ENCODE measurements around the gene KLHDC1.

KLHDC1 gene

DNA sequence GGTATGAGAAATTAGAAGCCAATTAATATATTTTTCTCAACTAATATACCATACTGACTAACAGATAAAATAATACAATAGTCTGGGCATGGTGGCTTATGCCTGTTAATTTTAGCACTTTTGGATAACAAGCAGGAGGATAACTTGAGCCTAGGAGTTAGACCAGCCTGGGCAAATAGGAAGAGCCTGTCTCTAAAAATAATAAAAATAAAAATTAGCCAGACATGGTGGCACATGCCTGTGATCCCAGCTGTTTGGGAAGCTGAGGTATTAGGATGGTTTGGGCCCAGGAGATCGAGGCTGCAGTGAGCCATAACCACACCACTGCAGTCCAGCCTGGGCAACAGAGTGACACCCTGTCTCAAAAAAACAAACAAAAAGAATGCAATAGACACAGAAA, 99.7 kb downstream of the KLHDC1 start:
- no peak for DNase-seq

DNA sequence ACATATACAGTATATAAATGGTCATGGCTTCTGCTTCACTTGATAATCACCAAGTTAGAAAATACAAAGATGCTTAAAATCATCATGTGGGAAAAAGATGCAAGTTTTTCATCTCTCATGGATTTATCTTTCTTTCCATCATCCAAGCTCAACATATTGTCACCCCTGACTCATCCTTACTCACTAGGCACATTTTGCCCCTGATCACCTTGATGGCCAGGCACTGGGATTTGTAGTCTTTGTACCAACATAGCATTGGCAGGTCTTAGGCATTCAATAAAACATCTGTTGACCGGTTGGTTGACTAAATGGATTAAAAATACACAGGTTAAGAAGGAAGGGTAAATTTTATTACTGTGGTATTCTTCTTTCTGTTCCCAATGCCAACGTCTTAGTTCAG, 103.1 kb downstream of the KLHDC1 start:
- DNase-seq, result no peak
